Measurements from ENCODE around the gene TRAF3IP3.

DNA sequence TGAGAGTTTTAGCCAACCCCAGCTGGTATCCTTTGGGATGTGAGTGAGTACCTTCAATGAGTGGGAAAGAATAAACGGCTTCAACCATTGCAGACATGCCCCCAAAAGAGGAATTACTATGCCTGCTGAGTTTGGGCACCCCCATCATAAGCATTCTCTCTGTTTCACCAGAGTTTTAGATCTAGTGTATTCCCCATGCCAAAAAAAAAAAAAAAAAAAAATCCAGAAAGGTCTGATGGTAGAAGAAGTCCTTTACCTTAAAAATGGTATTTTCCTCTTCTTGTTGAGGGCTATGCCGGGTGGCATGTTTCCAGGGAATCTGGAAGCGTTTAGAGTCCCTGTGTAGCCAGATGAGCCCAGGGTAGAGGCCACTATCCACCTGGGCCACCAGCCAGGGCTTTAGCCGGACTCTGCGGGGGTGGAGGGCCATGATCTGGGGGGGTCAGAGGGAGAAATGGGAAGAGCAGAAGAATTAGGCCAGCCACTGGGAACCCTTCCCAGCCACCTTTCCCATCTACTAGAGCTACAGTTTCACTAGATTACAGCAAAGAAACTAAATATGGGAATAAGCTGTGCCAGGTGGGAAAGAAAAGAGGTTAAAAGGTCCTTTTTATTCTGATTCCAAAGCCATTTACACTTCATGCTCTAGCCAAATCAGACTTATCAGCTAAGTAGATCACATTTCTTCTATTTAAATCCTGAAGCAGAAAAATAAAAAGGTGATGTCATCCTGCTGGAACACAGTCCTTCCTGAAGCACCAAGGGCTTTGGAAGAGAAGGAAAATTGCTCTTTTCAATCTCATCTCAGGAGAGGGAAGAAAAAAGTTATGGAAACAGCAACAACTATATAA, 45.4 kb downstream of the TRAF3IP3 start:
- TF ChIP-seq CEBPB (IDR thresholded peaks at IDR 0.05; ENCODE audit: low read depth) (no peak), EZH2 (IDR thresholded peaks at IDR 0.05) (no peak), POLR2A (IDR thresholded peaks at IDR 0.05; ENCODE audit: borderline replicate concordance, extremely low read depth, insufficient read depth, insufficient read length) (no peak), YY1 (IDR thresholded peaks at IDR 0.05; ENCODE audit: extremely low read depth, insufficient replicate concordance, low read depth, low read length) (no peak)
- TF ChIP-seq, protein P1, sequence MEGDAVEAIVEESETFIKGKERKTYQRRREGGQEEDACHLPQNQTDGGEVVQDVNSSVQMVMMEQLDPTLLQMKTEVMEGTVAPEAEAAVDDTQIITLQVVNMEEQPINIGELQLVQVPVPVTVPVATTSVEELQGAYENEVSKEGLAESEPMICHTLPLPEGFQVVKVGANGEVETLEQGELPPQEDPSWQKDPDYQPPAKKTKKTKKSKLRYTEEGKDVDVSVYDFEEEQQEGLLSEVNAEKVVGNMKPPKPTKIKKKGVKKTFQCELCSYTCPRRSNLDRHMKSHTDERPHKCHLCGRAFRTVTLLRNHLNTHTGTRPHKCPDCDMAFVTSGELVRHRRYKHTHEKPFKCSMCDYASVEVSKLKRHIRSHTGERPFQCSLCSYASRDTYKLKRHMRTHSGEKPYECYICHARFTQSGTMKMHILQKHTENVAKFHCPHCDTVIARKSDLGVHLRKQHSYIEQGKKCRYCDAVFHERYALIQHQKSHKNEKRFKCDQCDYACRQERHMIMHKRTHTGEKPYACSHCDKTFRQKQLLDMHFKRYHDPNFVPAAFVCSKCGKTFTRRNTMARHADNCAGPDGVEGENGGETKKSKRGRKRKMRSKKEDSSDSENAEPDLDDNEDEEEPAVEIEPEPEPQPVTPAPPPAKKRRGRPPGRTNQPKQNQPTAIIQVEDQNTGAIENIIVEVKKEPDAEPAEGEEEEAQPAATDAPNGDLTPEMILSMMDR (IDR thresholded peaks at IDR 0.05 in 2 of 3, conservative IDR thresholded peaks at IDR 0.05 in 1 of 3; ENCODE audit: borderline replicate concordance in 1 of 3, insufficient read depth in 1 of 3, low read depth in 2 of 3, low read length in 2 of 3), result no peak
- TF ChIP-seq, protein P2, sequence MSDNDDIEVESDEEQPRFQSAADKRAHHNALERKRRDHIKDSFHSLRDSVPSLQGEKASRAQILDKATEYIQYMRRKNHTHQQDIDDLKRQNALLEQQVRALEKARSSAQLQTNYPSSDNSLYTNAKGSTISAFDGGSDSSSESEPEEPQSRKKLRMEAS (IDR thresholded peaks at IDR 0.05), result no peak
- TF ChIP-seq, protein P3, sequence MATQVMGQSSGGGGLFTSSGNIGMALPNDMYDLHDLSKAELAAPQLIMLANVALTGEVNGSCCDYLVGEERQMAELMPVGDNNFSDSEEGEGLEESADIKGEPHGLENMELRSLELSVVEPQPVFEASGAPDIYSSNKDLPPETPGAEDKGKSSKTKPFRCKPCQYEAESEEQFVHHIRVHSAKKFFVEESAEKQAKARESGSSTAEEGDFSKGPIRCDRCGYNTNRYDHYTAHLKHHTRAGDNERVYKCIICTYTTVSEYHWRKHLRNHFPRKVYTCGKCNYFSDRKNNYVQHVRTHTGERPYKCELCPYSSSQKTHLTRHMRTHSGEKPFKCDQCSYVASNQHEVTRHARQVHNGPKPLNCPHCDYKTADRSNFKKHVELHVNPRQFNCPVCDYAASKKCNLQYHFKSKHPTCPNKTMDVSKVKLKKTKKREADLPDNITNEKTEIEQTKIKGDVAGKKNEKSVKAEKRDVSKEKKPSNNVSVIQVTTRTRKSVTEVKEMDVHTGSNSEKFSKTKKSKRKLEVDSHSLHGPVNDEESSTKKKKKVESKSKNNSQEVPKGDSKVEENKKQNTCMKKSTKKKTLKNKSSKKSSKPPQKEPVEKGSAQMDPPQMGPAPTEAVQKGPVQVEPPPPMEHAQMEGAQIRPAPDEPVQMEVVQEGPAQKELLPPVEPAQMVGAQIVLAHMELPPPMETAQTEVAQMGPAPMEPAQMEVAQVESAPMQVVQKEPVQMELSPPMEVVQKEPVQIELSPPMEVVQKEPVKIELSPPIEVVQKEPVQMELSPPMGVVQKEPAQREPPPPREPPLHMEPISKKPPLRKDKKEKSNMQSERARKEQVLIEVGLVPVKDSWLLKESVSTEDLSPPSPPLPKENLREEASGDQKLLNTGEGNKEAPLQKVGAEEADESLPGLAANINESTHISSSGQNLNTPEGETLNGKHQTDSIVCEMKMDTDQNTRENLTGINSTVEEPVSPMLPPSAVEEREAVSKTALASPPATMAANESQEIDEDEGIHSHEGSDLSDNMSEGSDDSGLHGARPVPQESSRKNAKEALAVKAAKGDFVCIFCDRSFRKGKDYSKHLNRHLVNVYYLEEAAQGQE (IDR thresholded peaks at IDR 0.05; ENCODE audit: low read depth), result no peak
